ENCODE data around the gene PCA3.
A peak's percentile ranks its signal among the peaks of the same experiment; 100 is the strongest.
"Not testable (repeated sequence)": the region's sequence is repeated elsewhere in the genome, so short reads cannot be mapped to it uniquely, and the experiment has no call there.

PCA3 gene

GRCh38 chr9:76764138-76764537, at the start of gene PCA3:
Gene PCA3 (plus strand): TSS chr9:76764438.
- no peak for DNase-seq

GRCh38 chr9:76716085-76716672, 48.1 kb upstream of the PCA3 start:
- DNase-seq, result no peak

GRCh38 chr9:76717176-76717575, 47.1 kb upstream of the PCA3 start:
- no peak for DNase-seq

GRCh38 chr9:76717613-76718012, 46.6 kb upstream of the PCA3 start:
- peak; percentile 40 to 56 for DNase-seq

- no peak for DNase-seq
Measured at GRCh38 chr9:76718166-76718565, 46.1 kb upstream of the PCA3 start.

- DNase-seq, result no peak
Measured at GRCh38 chr9:76720245-76720644, 44.0 kb upstream of the PCA3 start.

GRCh38 chr9:76725011-76725546, 39.2 kb upstream of the PCA3 start:
- DNase-seq, result peak in 1 of 2 donors; percentile 28

- DNase-seq, result no peak
Measured at GRCh38 chr9:76725885-76726284, 38.4 kb upstream of the PCA3 start.

- no peak for DNase-seq
Measured at GRCh38 chr9:76729116-76729515, 35.1 kb upstream of the PCA3 start.

- DNase-seq, result no peak
Measured at GRCh38 chr9:76729980-76730737, 34.1 kb upstream of the PCA3 start.

- peak in 1 of 2 donors; percentile 16 for DNase-seq
Measured at GRCh38 chr9:76730801-76731200, 33.4 kb upstream of the PCA3 start.

- DNase-seq, result no peak
Measured at GRCh38 chr9:76732341-76732958, 31.8 kb upstream of the PCA3 start.

GRCh38 chr9:76733096-76733495, 31.1 kb upstream of the PCA3 start:
- no peak for DNase-seq

GRCh38 chr9:76734716-76735115, 29.5 kb upstream of the PCA3 start:
- DNase-seq, result no peak

GRCh38 chr9:76737154-76737902, 26.9 kb upstream of the PCA3 start:
- no peak for DNase-seq

GRCh38 chr9:76738402-76738801, 25.8 kb upstream of the PCA3 start:
- no peak for DNase-seq

- DNase-seq, result no peak
Measured at GRCh38 chr9:76741524-76741923, 22.7 kb upstream of the PCA3 start.

- not testable (repeated sequence) for DNase-seq
Measured at GRCh38 chr9:76742890-76743289, 21.3 kb upstream of the PCA3 start.

- DNase-seq, result no peak
Measured at GRCh38 chr9:76743931-76744330, 20.3 kb upstream of the PCA3 start.

- DNase-seq, result no peak
Measured at GRCh38 chr9:76744336-76744735, 19.9 kb upstream of the PCA3 start.

- DNase-seq, result no peak
Measured at GRCh38 chr9:76751001-76751400, 13.2 kb upstream of the PCA3 start.

- peak; percentile 47 to 52 for DNase-seq
Measured at GRCh38 chr9:76756268-76756640, 8.0 kb upstream of the PCA3 start.

Measured in inflammatory macrophage treated with lipopolysaccharide for 1 hour (primary cell).